IPS-18c (cell line): ENCODE results near the gene CRYGN.

Experiments
- H3K4me3 ChIP-seq: 2 replicates; pipeline ENCODE4 v1.7.0; 2013; ENCODE audit warnings: low read depth, mild to moderate bottlenecking, low read length, moderate library complexity; ENCODE audit not compliant: insufficient read depth
- H3K9me3 ChIP-seq: one replicate; pipeline ENCODE4 v1.6.1; 2013; ENCODE audit warnings: mild to moderate bottlenecking, low read length, moderate library complexity; ENCODE audit not compliant: control insufficient read depth, insufficient read depth

Gene CRYGN

GRCh38 chr7:151380199-151381097 is 59.5 kb downstream of the CRYGN start:
- Histone ChIP-seq H3K9me3 (peaks cover 2% of the 10 kb centered on the region), H3K4me3 (peak overlapping the region; percentile 51; the same call in 1 of the 2 replicates)

GRCh38 chr7:151379534-151380198 is 60.3 kb downstream of the CRYGN start:
- H3K9me3 ChIP-seq, result peaks cover 2% of the 10 kb centered on the region
- no peak overlapping the region for H3K4me3 ChIP-seq

DNA sequence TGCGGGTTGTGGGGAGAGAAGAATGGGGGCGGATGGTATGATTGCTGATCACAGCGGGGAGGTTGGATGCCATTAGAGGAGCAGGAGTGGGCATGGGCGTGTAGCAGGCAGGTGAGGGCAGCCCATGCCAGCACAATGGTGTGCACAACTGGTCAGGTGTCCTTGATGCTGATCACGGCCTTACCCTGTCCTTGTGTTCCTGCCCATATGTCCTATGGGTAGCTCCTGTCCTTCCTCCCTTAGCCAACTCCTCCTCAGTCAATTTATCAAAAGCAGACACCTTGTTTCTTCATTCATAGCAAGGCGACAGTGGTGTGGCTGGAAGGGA is 60.8 kb downstream of the CRYGN start:
- H3K9me3 ChIP-seq, result peaks cover 2% of the 10 kb centered on the region
- H3K4me3 ChIP-seq, result no peak overlapping the region
